Ectodermal cell (in vitro differentiated cells): Measurements from ENCODE around the gene TMEM125.

ENCODE experiments used
- H3K27ac ChIP-seq: 2 replicates; pipeline ENCODE4 v1.7.0; 2013; ENCODE audit warnings: mild to moderate bottlenecking, low read depth, low read length; ENCODE audit not compliant: insufficient read depth, poor library complexity, severe bottlenecking
- H3K27me3 ChIP-seq: 2 replicates; pipeline ENCODE4 v1.7.0; 2013; ENCODE audit warnings: mild to moderate bottlenecking, low read length; ENCODE audit not compliant: insufficient read depth, control insufficient read depth, poor library complexity, severe bottlenecking
- H3K36me3 ChIP-seq: one replicate; pipeline ENCODE4 v1.7.0; 2013; ENCODE audit warnings: low read length; ENCODE audit not compliant: control insufficient read depth, insufficient read depth
- H3K4me1 ChIP-seq: one replicate; pipeline ENCODE4 v1.7.0; 2013; ENCODE audit warnings: low read length; ENCODE audit not compliant: control insufficient read depth, insufficient read depth
- H3K4me3 ChIP-seq: 2 replicates; pipeline ENCODE4 v1.7.0; 2013; ENCODE audit warnings: low read depth, low read length, control low read depth; ENCODE audit not compliant: insufficient read depth
- H3K9me3 ChIP-seq: 2 replicates; pipeline ENCODE4 v1.7.0; 2013; ENCODE audit warnings: mild to moderate bottlenecking, low read length, moderate library complexity; ENCODE audit not compliant: control insufficient read depth
- WGBS, 2 experiments: methylation state at CpG; one replicate each; pipeline ENCODE4 v1.1.7; 2013; ENCODE audit warnings: missing lambda C conversion rate in 2 of 2; 5-methylcytosine and 5-hydroxymethylcytosine counted together

Gene TMEM125

GRCh38 chr1:43318831-43319230 lies 49.0 kb downstream of the TMEM125 start:
- no peaks in the 10 kb centered on the region for H3K9me3 ChIP-seq
- H3K36me3 ChIP-seq, result no peaks in the 10 kb centered on the region
- 94 to 98% methylated on average over 4 of the region's 4 CpGs for WGBS, 2 experiments
- no peaks in the 10 kb centered on the region for H3K27me3 ChIP-seq
- no peak overlapping the region for H3K4me3 ChIP-seq
- no peak overlapping the region for H3K27ac ChIP-seq
- no peaks in the 10 kb centered on the region for H3K4me1 ChIP-seq

- Histone ChIP-seq H3K36me3 (no peaks in the 10 kb centered on the region), H3K9me3 (no peaks in the 10 kb centered on the region), H3K4me3 (no peak overlapping the region), H3K27me3 (no peaks in the 10 kb centered on the region), H3K27ac (no peak overlapping the region), H3K4me1 (no peaks in the 10 kb centered on the region)
- 91 to 97% methylated on average over 4 to 5 of the region's 5 CpGs for WGBS, 2 experiments
Measured at GRCh38 chr1:43319288-43319687, 49.5 kb downstream of the TMEM125 start.

- 93 to 94% methylated on average over 3 of the region's 3 CpGs for WGBS, 2 experiments
- H3K27ac ChIP-seq, result no peak overlapping the region
- H3K4me1 ChIP-seq, result no peaks in the 10 kb centered on the region
- H3K9me3 ChIP-seq, result no peaks in the 10 kb centered on the region
- H3K36me3 ChIP-seq, result no peaks in the 10 kb centered on the region
- no peaks in the 10 kb centered on the region for H3K27me3 ChIP-seq
- H3K4me3 ChIP-seq, result no peak overlapping the region
Measured at GRCh38 chr1:43319766-43320165, 50.0 kb downstream of the TMEM125 start.

GRCh38 chr1:43321331-43321891 lies 51.6 kb downstream of the TMEM125 start:
- no peaks in the 10 kb centered on the region for H3K4me1 ChIP-seq
- WGBS, 2 experiments, result 93% methylated on average over 16 of the region's 16 CpGs
- H3K36me3 ChIP-seq, result no peaks in the 10 kb centered on the region
- H3K27ac ChIP-seq, result no peak overlapping the region
- H3K27me3 ChIP-seq, result no peaks in the 10 kb centered on the region
- H3K9me3 ChIP-seq, result no peaks in the 10 kb centered on the region
- no peak overlapping the region for H3K4me3 ChIP-seq

- H3K27ac ChIP-seq, result no peak overlapping the region
- WGBS, 2 experiments, result 94 to 95% methylated on average over 5 of the region's 5 CpGs
Measured at GRCh38 chr1:43322506-43322905, 52.7 kb downstream of the TMEM125 start.

More at GRCh38 chr1:43322506-43322905, 52.7 kb downstream of the TMEM125 start:
- Histone ChIP-seq H3K4me3 (no peak overlapping the region), H3K4me1 (no peaks in the 10 kb centered on the region), H3K9me3 (no peaks in the 10 kb centered on the region), H3K36me3 (no peaks in the 10 kb centered on the region), H3K27me3 (no peaks in the 10 kb centered on the region)
